ENCODE measurements around the gene GPR137B. TPM values are rescaled to one million over a fixed set of nuclear protein-coding genes. Genes with fewer than 3 reads are reported as not detected.
"Not testable (repeated sequence)": the region's sequence is repeated elsewhere in the genome, so short reads cannot be mapped to it uniquely, and the experiment has no call there.

The GPR137B gene
- total RNA-seq, 1 donor from 2014 or later, result 7.7 TPM

DNA sequence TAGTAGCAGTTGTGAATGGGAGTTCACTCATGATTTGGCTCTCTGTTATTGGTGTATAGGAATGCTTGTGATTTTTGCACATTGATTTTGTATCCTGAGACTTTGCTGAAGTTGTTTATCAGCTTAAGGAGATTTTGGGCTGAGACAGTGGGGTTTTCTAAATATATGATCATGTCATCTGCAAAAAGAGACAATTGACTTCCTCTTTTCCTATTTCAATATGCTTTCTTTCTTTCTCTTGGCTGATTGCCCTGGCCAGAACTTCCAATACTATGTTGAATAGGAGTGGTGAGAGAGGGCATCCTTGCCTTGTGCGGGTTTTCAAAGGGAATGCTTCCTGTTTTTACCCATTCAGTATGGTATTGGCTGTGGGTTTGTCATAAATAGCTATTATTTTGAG is 45.7 kb downstream of the GPR137B start:
- H3K4me3 Mint-ChIP-seq; DNase-seq; H3K4me1 Mint-ChIP-seq; H3K9me3 Mint-ChIP-seq; H3K27ac Mint-ChIP-seq; H3K27me3 Mint-ChIP-seq; intact Hi-C loops (cut with micrococcal nuclease): not testable (repeated sequence)
- peaks cover 28% of the 10 kb centered on the region for H3K36me3 Mint-ChIP-seq (ENCODE audit: low read depth)

DNA sequence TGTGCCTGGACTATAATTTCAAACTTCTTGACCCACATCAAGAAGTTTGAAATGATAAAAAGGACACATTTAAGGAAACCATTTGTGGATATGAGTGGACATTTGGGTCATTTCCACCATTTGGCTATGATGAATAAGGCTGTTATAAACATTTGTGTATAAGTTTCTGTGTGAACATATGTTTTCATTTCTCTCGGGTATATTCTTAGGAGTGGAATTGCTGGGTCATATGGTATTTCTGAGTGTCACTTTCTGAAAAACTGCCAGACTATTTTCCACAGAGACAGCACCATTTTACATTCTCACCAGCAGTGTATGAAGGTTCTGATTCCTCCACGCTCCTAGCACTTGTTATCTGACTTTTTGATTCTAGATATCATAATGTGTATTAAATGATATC is 50.8 kb downstream of the GPR137B start:
- Mint-ChIP-seq H3K36me3 (ENCODE audit: low read depth) (peaks cover 16% of the 10 kb centered on the region), H3K27me3 (no peaks in the 10 kb centered on the region), H3K27ac (no peak overlapping the region), H3K4me3 (no peak overlapping the region), H3K4me1 (no peaks in the 10 kb centered on the region), H3K9me3 (peaks cover 11% of the 10 kb centered on the region)
- intact Hi-C loops (cut with micrococcal nuclease), result no loop called here
- DNase-seq, result no peak

DNA sequence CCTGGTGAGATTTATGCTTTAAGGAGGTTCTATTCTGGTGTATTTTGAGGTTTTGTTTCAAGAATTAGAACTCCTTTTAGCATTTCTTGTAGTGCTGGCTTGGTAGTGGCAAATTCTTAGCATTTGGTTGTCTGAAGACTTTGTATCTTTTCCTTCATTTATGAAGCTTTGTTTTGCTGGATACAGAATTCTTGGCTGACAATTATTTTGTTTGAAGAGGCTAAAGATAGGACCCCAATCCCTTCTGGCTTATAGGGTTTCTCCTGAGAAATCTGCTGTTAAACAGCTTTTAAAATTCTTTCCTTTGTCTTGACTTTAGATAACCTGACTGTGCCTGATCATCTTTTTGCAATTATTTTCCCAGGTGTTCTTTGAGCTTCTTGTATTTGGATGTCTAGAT is 58.6 kb downstream of the GPR137B start:
- H3K4me3 Mint-ChIP-seq, result no peak overlapping the region
- H3K27me3 Mint-ChIP-seq, result no peaks in the 10 kb centered on the region
- H3K27ac Mint-ChIP-seq, result no peak overlapping the region
- H3K4me1 Mint-ChIP-seq, result no peaks in the 10 kb centered on the region
- H3K36me3 Mint-ChIP-seq (ENCODE audit: low read depth), result peaks cover 40% of the 10 kb centered on the region
- intact Hi-C loops (cut with micrococcal nuclease), result no loop called here
- H3K9me3 Mint-ChIP-seq, result peaks cover 54% of the 10 kb centered on the region
- no peak for DNase-seq

DNA sequence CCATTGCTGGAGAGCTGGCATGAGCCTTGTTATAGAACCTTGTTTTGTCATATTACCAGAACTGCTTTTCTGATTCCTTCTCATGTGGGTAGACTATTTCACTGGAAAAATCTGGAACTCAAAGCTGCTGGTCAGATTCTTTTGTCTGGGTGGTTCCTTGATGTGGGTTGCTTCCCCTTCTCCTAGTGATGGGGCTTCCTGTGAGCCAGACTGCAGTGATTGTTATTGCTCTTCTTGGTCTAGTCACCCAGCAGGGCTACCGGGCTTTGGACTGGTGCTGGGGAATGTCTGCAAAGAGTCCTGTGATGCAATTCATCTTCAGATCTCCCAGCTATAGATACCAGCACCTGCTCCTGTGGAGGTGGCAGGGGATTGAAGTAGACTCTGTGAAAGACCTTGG is 59.4 kb downstream of the GPR137B start:
- Mint-ChIP-seq H3K27ac (no peak overlapping the region), H3K36me3 (ENCODE audit: low read depth) (peaks cover 40% of the 10 kb centered on the region), H3K27me3 (no peaks in the 10 kb centered on the region), H3K4me1 (no peaks in the 10 kb centered on the region), H3K4me3 (no peak overlapping the region), H3K9me3 (peaks cover 51% of the 10 kb centered on the region)
- no peak for DNase-seq
- intact Hi-C loops (cut with micrococcal nuclease), result no loop called here

- no peak overlapping the region for H3K27ac Mint-ChIP-seq
- DNase-seq, result no peak
- H3K36me3 Mint-ChIP-seq (ENCODE audit: low read depth), result peaks cover 33% of the 10 kb centered on the region
- peaks cover 37% of the 10 kb centered on the region for H3K9me3 Mint-ChIP-seq
- H3K27me3 Mint-ChIP-seq, result no peaks in the 10 kb centered on the region
- intact Hi-C loops (cut with micrococcal nuclease), result no loop called here
- no peak overlapping the region for H3K4me3 Mint-ChIP-seq
- H3K4me1 Mint-ChIP-seq, result no peaks in the 10 kb centered on the region
These were observed 61.7 kb downstream of the GPR137B start for GRCh38 chr1:236204039-236204438.

DNA sequence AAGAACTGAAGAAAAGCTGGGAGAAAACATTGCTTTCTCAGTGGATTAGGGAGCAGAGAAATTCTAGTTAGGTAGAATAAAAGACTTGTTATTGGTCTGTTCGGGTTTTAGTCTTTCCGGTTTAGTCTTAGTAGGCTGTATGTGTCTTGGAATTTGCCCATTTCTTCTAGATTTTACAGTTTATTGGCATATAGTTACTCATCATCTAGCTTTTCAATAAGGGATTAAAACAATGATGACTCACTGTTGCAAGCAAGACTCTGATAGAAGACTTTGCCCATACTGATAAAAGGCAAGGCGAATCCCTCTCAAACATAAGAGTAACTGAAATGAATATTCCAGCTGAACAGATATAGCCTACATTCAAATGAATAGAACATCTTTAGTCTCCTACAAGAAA is 62.3 kb downstream of the GPR137B start:
- no peaks in the 10 kb centered on the region for H3K27me3 Mint-ChIP-seq
- H3K9me3 Mint-ChIP-seq, result peaks cover 32% of the 10 kb centered on the region
- no peak for DNase-seq
- no peak overlapping the region for H3K4me3 Mint-ChIP-seq
- peaks cover 30% of the 10 kb centered on the region for H3K36me3 Mint-ChIP-seq (ENCODE audit: low read depth)
- H3K27ac Mint-ChIP-seq, result no peak overlapping the region
- no peaks in the 10 kb centered on the region for H3K4me1 Mint-ChIP-seq
- intact Hi-C loops (cut with micrococcal nuclease), result no loop called here

GRCh38 chr1:236206548-236206947 is 64.2 kb downstream of the GPR137B start:
- DNase-seq, result no peak
- H3K4me1 Mint-ChIP-seq, result no peaks in the 10 kb centered on the region
- no peak overlapping the region for H3K4me3 Mint-ChIP-seq
- H3K36me3 Mint-ChIP-seq (ENCODE audit: low read depth), result peaks cover 19% of the 10 kb centered on the region
- H3K9me3 Mint-ChIP-seq, result peaks cover 18% of the 10 kb centered on the region
- no peaks in the 10 kb centered on the region for H3K27me3 Mint-ChIP-seq
- intact Hi-C loops (cut with micrococcal nuclease), result no loop called here
- no peak overlapping the region for H3K27ac Mint-ChIP-seq

DNA sequence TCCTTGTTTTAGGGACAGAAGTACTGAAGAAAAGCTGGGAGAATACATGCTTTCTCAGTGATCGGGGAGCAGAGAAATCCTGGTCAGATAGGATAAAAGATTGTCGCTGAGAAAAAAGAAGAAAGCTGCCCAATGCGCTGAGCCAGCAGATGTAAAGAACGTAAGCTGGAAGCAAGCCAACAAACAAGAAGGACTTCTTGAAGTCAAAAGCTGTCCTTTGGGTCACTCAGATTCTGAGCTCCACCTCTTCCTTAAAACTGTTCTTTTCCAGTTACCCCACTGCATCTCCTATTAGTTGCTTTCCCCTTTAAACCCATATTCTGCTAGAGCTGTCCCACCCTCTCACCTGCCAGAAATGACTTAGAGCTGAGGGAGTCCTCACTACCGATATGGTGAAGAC is 64.8 kb downstream of the GPR137B start:
- H3K27me3 Mint-ChIP-seq, result no peaks in the 10 kb centered on the region
- H3K4me1 Mint-ChIP-seq, result no peaks in the 10 kb centered on the region
- H3K36me3 Mint-ChIP-seq (ENCODE audit: low read depth), result peaks cover 13% of the 10 kb centered on the region
- H3K4me3 Mint-ChIP-seq, result no peak overlapping the region
- peaks cover 12% of the 10 kb centered on the region for H3K9me3 Mint-ChIP-seq
- DNase-seq, result no peak
- H3K27ac Mint-ChIP-seq, result no peak overlapping the region
- intact Hi-C loops (cut with micrococcal nuclease), result no loop called here

DNA sequence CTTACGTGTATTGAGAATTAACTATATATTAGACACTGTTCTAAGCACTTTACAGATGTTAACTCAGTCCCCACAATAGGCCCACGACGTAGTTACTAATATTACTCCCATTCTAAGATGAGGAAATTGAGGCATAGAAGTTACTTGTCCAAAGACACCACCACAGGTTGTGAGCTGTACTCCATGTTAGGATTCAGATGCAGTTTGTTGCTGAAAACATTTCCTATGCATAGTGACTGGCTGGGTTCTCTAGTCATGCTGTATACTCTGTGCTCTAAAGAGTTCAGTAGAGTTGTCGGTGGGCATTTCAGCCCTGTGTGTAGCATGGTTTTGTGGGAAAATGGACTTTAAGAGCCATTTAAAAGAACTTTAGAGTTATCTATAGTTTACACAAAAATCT is 65.2 kb downstream of the GPR137B start:
- Mint-ChIP-seq H3K27me3 (no peaks in the 10 kb centered on the region), H3K27ac (no peak overlapping the region), H3K4me1 (no peaks in the 10 kb centered on the region), H3K9me3 (peaks cover 8% of the 10 kb centered on the region), H3K36me3 (ENCODE audit: low read depth) (peaks cover 9% of the 10 kb centered on the region), H3K4me3 (no peak overlapping the region)
- intact Hi-C loops (cut with micrococcal nuclease), result no loop called here
- DNase-seq, result no peak

- Mint-ChIP-seq H3K4me1 (peaks cover 3% of the 10 kb centered on the region), H3K9me3 (peaks cover 4% of the 10 kb centered on the region), H3K4me3 (no peak overlapping the region), H3K27ac (no peak overlapping the region), H3K27me3 (no peaks in the 10 kb centered on the region), H3K36me3 (ENCODE audit: low read depth) (peaks cover 3% of the 10 kb centered on the region)
- intact Hi-C loops (cut with micrococcal nuclease), result no loop called here
- DNase-seq, result no peak
These were observed 66.8 kb downstream of the GPR137B start for GRCh38 chr1:236209185-236209584.

GRCh38 chr1:236209713-236210112 is 67.4 kb downstream of the GPR137B start:
- Mint-ChIP-seq H3K27ac (no peak overlapping the region), H3K9me3 (no peaks in the 10 kb centered on the region), H3K27me3 (no peaks in the 10 kb centered on the region), H3K4me3 (no peak overlapping the region), H3K4me1 (peaks cover 3% of the 10 kb centered on the region), H3K36me3 (ENCODE audit: low read depth) (peaks cover 3% of the 10 kb centered on the region)
- no peak for DNase-seq
- intact Hi-C loops (cut with micrococcal nuclease), result no loop called here

DNA sequence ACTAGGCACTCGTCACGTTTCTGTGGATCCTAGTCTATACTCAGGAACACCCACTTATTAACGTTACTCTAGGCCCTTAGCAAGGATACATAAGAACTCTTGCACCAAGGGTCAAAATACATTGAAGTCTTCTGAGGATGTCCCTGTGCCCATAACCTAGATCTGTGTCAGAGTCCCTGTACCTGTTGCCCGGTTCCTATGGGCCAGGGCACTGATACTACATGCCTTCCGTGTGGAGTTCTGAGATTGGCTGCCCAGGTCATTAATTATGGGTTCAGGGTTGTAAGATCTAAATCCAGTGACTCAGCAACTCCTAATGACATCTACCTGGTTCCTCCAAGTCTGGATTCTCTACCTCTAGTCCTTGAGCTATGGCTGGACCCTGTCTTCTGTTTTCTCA is 69.5 kb downstream of the GPR137B start:
- Mint-ChIP-seq H3K4me3 (no peak overlapping the region), H3K36me3 (ENCODE audit: low read depth) (no peaks in the 10 kb centered on the region), H3K27ac (no peak overlapping the region), H3K4me1 (peaks cover 3% of the 10 kb centered on the region), H3K9me3 (no peaks in the 10 kb centered on the region), H3K27me3 (no peaks in the 10 kb centered on the region)
- DNase-seq, result no peak
- intact Hi-C loops (cut with micrococcal nuclease), result no loop called here

DNA sequence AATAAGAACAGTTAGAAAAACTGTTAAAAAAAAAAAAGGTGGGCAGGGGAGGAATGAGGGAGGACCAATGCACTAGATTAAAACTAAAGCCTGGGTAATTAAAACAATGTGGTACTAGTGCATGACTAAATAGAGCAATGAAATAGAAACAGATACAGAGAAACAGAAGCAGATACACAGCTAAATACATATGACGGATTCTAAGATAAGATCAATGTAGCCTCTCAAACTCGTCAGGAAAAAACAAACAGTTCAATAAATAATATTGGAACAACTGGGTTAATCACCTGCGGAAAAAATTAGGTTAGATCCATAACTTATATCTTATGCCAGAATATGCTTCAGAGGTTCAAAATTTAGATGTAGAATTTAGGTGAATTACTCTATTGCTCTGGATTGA is 71.2 kb downstream of the GPR137B start:
- Mint-ChIP-seq H3K9me3 (no peaks in the 10 kb centered on the region), H3K36me3 (ENCODE audit: low read depth) (no peaks in the 10 kb centered on the region), H3K27me3 (no peaks in the 10 kb centered on the region), H3K27ac (no peak overlapping the region), H3K4me1 (peaks cover 3% of the 10 kb centered on the region), H3K4me3 (no peak overlapping the region)
- no peak for DNase-seq
- intact Hi-C loops (cut with micrococcal nuclease), result no loop called here

GRCh38 chr1:236214761-236215160 is 72.4 kb downstream of the GPR137B start:
- H3K9me3 Mint-ChIP-seq, result no peaks in the 10 kb centered on the region
- no peak overlapping the region for H3K27ac Mint-ChIP-seq
- H3K27me3 Mint-ChIP-seq, result no peaks in the 10 kb centered on the region
- no peak for DNase-seq
- H3K4me3 Mint-ChIP-seq, result no peak overlapping the region
- H3K4me1 Mint-ChIP-seq, result peaks cover 3% of the 10 kb centered on the region
- intact Hi-C loops (cut with micrococcal nuclease), result loop anchor here (5.0 kb wide), 1 partner anchor 92 kb away; no protein-coding TSS in a partner anchor
- H3K36me3 Mint-ChIP-seq (ENCODE audit: low read depth), result no peaks in the 10 kb centered on the region

DNA sequence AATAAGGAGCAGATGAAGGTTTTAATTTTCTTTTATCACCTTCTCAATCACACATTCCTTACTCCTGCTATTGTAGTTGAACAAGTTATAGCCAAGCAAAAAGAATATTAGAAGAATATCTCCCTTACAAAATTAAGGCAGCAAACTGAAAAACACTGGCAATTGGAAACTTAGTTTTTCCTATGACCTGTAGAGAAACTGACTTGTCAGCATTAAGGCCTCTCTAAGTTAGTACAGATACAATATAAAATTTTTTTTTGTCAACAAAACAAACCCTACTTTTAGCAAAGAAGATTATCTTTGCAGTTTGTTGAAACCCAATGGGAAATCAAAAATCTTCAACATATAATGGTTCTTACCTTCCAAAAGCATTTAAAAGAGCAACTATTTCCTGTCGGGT is 78.1 kb downstream of the GPR137B start:
- H3K36me3 Mint-ChIP-seq (ENCODE audit: low read depth), result no peaks in the 10 kb centered on the region

More for the DNA sequence above, 78.1 kb downstream of the GPR137B start:
- Mint-ChIP-seq H3K9me3 (no peaks in the 10 kb centered on the region), H3K27me3 (no peaks in the 10 kb centered on the region), H3K4me1 (no peaks in the 10 kb centered on the region), H3K27ac (no peak overlapping the region), H3K4me3 (no peak overlapping the region)
- no peak for DNase-seq
- intact Hi-C loops (cut with micrococcal nuclease), result no loop called here
